Right lobe of liver (tissue), 6 donors: ENCODE data around the gene SOCS3. TPM values are rescaled to one million over a fixed set of nuclear protein-coding genes. Genes with fewer than 3 reads are reported as not detected.

Experiments
- ATAC-seq, 4 donors: fragments of 200-7000 bp; cut with Tn5 transposase; one replicate each; pipeline ENCODE4 v1.9.1; 2020; ENCODE audit warnings: mild to moderate bottlenecking in 4 of 4, moderate library complexity in 4 of 4
- DNase-seq, 3 donors: peaks; one replicate each; pipeline ENCODE4 v3.0.0-alpha.2; 2020
- H3K27ac ChIP-seq, 3 donors: fragments of 200-600 bp; one replicate each; pipeline ENCODE4 v1.8.0; 2022
- H3K27me3 ChIP-seq, 2 donors: fragments of 200-600 bp; one replicate each; pipeline ENCODE4 v1.8.0; 2022
- H3K36me3 ChIP-seq, 4 donors: fragments of 200-600 bp; sonication (generic) in 1 of 4; one replicate each; pipeline versions ENCODE4 v1.5.1 to v1.8.0; 2017 to 2022; ENCODE audit warnings: control low read depth in 1 of 4
- H3K4me1 ChIP-seq, 4 donors: fragments of 200-600 bp; sonication (generic) in 1 of 4; one replicate each; pipeline versions ENCODE4 v1.5.1 to v1.8.0; 2017 to 2022; ENCODE audit warnings: control low read depth in 1 of 4
- H3K4me3 ChIP-seq, 3 donors: fragments of 200-600 bp; one replicate each; pipeline ENCODE4 v1.8.0; 2022
- H3K9me3 ChIP-seq, 4 donors: fragments of 200-600 bp; sonication (generic) in 1 of 4; one replicate each; pipeline versions ENCODE4 v1.5.1 to v1.8.0; 2017 to 2022; ENCODE audit warnings: control low read depth in 1 of 4
- CTCF ChIP-seq, 4 donors: fragments of 200-600 bp in 3 of 4; fragments of 450-650 bp in 1 of 4; IDR thresholded peaks; one replicate each; pipeline versions ENCODE4 v1.5.1 to v1.8.0; 2016 to 2022; ENCODE audit warnings: antibody characterized with exemption in 4 of 4, mild to moderate bottlenecking in 2 of 4
- POLR2A ChIP-seq: fragments of 450-650 bp; IDR thresholded peaks from one replicate; pipeline ENCODE4 v1.6.1; 2017; ENCODE audit warnings: antibody characterized with exemption, mild to moderate bottlenecking
- WGBS: methylation state at CpG from one replicate; pipeline ENCODE4 v1.1.6; 2018; ENCODE audit warnings: low coverage, low lambda C conversion rate; ENCODE audit not compliant: insufficient coverage; ENCODE audit errors: missing lambda C conversion rate; 5-methylcytosine and 5-hydroxymethylcytosine counted together
- intact Hi-C, 2 donors: fragments of 100-400 bp; cut with DNase I; formaldehyde crosslinking; loops; one replicate each; pipeline versions ENCODE4 v1.11.2 to v1.14.1; 2022
- total RNA-seq, 6 experiments: library from RNA; depleted of rRNA in 2 of 6; stranded (reverse); fragments of >200 nt in 2 of 6; fragmentation: NEBNext Ultra II Directional in 3 of 6; extraction: Animal tissue kit (Norgen Biotek cat#: 25700) in 3 of 6; gene quantifications; one replicate each; pipeline versions ENCODE4 v1.1.0 to v1.2.4, GENCODE V29; 2016 to 2023
- donor health status: DM: no; HTN: yes; CAD: no.
- donor health status: DM: no; HTN: no; CAD: no.
- donor health status: DM: no; HTN: no; CAD: no.
- donor health status: DM: no; HTN: yes; CAD: no.
- donor health status: DM: no; HTN: yes; CAD: no.

Gene SOCS3
- total RNA-seq, 6 experiments from 2014 or later: 1.2 to 87.3 (median 24.1) TPM

GRCh38 chr17:78406920-78407319 lies 47.0 kb upstream of the SOCS3 start:
- Histone ChIP-seq H3K36me3 (peaks cover 0 to 25% (median 9%) of the 10 kb centered on the region in 4 donors), H3K9me3 (no peaks in the 10 kb centered on the region), H3K4me3 (no peak overlapping the region), H3K27me3 (no peaks in the 10 kb centered on the region), H3K27ac (no peak overlapping the region), H3K4me1 (peaks cover 0 to 10% (median 2%) of the 10 kb centered on the region in 4 donors)
- 83% methylated on average over 4 of the region's 8 CpGs for WGBS
- ATAC-seq (no peak), DNase-seq (no peak)
- TF ChIP-seq CTCF (IDR thresholded peaks at IDR 0.05) (no peak), POLR2A (no peak)
- intact Hi-C loops: no loop called here

- intact Hi-C loops: no loop called here
- peaks cover 0 to 10% (median 2%) of the 10 kb centered on the region in 4 donors for H3K4me1 ChIP-seq
- ATAC-seq (no peak), DNase-seq (no peak)
- H3K9me3 ChIP-seq: no peaks in the 10 kb centered on the region
- no peaks in the 10 kb centered on the region for H3K27me3 ChIP-seq
- WGBS: 100% methylated on average over 1 of the region's 6 CpGs
- H3K27ac ChIP-seq: no peak overlapping the region
- H3K36me3 ChIP-seq: peaks cover 0 to 27% (median 13%) of the 10 kb centered on the region in 4 donors
- no peak overlapping the region for H3K4me3 ChIP-seq
- no peak for TF ChIP-seq CTCF (IDR thresholded peaks at IDR 0.05)
- TF ChIP-seq POLR2A: no peak
Observed at GRCh38 chr17:78406396-78406795, 46.5 kb upstream of the SOCS3 start.

GRCh38 chr17:78403822-78404221 lies 43.9 kb upstream of the SOCS3 start:
- H3K4me1 ChIP-seq: peaks cover 0 to 5% (median under 1%) of the 10 kb centered on the region in 4 donors
- H3K27ac ChIP-seq: no peak overlapping the region
- no peak for TF ChIP-seq CTCF (IDR thresholded peaks at IDR 0.05)
- TF ChIP-seq POLR2A: no peak
- no peaks in the 10 kb centered on the region for H3K27me3 ChIP-seq
- intact Hi-C loops: no loop called here
- no peaks in the 10 kb centered on the region for H3K9me3 ChIP-seq
- DNase-seq (no peak), ATAC-seq (no peak)
- peaks cover 0 to 50% (median 24%) of the 10 kb centered on the region in 4 donors for H3K36me3 ChIP-seq
- no CpG with 5 or more reads among the region's 14 CpGs for WGBS
- no peak overlapping the region for H3K4me3 ChIP-seq

- Histone ChIP-seq H3K9me3 (no peaks in the 10 kb centered on the region), H3K27me3 (no peaks in the 10 kb centered on the region), H3K27ac (no peak overlapping the region), H3K36me3 (peaks cover 0 to 58% (median 26%) of the 10 kb centered on the region in 4 donors), H3K4me1 (peaks cover 0 to 15% (median 3%) of the 10 kb centered on the region in 4 donors), H3K4me3 (no peak overlapping the region)
- DNase-seq (no peak), ATAC-seq (no peak)
- TF ChIP-seq POLR2A: no peak
- no peak for TF ChIP-seq CTCF (IDR thresholded peaks at IDR 0.05)
- intact Hi-C loops: no loop called here
- WGBS: no CpG with 5 or more reads among the region's 8 CpGs
Observed at GRCh38 chr17:78401891-78402290, 42.0 kb upstream of the SOCS3 start.

- intact Hi-C loops: no loop called here
- Histone ChIP-seq H3K4me3 (no peak overlapping the region), H3K36me3 (peaks cover 0 to 58% (median 26%) of the 10 kb centered on the region in 4 donors), H3K9me3 (no peaks in the 10 kb centered on the region), H3K27me3 (no peaks in the 10 kb centered on the region), H3K4me1 (peaks cover 0 to 19% (median 7%) of the 10 kb centered on the region in 4 donors), H3K27ac (no peak overlapping the region)
- ATAC-seq (no peak), DNase-seq (no peak)
- 83% methylated on average over 1 of the region's 6 CpGs for WGBS
- TF ChIP-seq CTCF (IDR thresholded peaks at IDR 0.05) (no peak), POLR2A (no peak)
Observed at GRCh38 chr17:78401246-78401645, 41.4 kb upstream of the SOCS3 start.
